Right hindlimb (tissue), 1 donor: ENCODE results near the gene CABP1.
"Not testable (repeated sequence)": the region's sequence is repeated elsewhere in the genome, so short reads cannot be mapped to it uniquely, and the experiment has no call there.

Source experiments
- DNase-seq: peaks from one replicate; pipeline ENCODE4 v3.0.0-alpha.2; 2018

Gene CABP1

DNA sequence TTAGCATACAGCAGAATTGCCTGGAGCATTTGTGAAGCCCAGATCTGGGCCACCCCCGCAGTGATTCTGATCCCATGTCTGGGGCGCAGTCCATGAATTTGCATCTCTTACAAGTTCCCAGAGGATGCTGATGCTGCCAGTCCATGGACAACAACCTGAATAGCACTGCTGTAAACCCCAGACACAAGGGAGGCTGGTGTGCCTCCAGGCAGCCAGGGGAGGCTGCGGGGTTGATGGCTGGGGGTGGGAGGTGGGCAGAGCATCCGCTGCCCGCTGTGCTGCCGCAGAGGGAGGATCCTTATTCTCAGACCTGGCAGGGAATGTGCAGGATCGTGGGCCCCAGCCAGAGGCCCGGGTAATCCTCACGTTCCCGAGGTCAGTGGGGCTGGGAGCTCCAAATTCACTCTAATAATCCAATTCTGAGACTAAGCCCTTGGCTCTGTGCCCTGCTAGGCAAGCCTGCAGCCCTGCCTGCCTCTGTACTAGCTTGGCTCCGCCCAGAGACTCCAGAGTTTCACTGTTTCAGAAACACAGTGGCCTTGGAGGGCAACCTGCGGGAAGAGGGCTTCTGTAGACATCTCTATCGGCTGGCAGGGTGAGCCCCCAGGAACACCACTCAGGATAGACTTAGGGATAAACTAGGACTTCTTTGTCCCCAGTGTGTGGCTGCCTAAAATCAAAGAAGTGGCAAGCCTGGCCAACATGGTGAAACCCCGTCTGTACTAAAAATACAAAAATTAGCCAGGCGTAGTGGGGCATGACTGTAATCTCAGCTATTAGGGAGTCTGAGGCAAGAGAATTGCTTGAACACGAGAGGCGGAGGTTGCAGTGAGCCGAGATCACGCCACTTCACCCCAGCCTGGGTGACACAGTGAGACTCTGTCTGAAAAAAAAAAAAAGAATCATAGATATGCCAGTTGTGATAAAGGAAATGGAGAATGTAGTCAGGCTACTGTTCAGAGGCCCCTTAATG is 28.7 kb downstream of the CABP1 start:
- peak; percentile 56 for DNase-seq

DNA sequence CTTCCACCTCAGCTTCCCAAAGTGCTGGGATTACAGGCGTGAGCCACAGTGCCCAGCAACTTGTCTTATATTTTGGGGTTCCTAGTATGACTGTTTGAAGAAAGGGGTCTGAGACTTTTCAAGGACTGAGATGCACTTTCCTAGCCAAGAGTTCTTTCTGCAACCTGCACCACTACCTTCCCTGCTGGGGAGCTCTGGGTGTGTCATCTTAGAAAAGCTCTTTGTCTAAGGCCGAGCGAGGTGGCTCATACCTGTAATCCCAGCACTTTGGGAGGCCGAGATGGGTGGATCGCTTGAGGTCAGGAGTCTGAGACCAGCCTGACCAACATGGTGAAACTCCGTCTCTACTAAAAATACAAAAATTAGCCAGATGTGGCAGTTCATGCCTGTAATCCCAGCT is 29.8 kb downstream of the CABP1 start:
- not testable (repeated sequence) for DNase-seq

GRCh38 chr12:120670667-120671066 is 30.2 kb downstream of the CABP1 start:
- DNase-seq: no peak

DNA sequence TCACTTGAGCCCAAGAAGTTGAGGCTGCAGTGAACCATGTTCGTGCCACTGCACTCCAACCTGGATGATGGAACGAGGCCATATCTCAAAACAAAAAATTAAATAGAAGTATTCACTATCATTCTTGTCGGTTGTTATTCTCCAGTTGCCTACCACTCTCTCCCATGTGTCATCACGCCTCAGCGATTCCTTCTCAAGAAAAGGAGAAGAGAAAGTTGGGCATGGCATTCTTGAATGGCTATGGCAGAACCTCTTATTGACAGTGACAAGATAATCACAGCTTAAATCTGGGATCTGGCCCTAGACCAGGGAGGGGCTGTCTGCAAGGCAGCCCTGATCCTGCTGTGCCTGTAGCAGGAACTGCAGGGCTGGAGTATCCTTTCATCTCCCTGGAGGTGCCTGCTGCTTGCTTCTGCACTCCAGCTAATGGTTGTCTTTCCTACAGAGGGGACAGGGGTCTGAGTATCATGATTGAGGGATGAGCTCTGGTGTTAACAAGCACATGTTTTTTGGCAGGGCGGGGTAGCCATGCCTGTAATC is 33.7 kb downstream of the CABP1 start:
- DNase-seq: no peak

DNA sequence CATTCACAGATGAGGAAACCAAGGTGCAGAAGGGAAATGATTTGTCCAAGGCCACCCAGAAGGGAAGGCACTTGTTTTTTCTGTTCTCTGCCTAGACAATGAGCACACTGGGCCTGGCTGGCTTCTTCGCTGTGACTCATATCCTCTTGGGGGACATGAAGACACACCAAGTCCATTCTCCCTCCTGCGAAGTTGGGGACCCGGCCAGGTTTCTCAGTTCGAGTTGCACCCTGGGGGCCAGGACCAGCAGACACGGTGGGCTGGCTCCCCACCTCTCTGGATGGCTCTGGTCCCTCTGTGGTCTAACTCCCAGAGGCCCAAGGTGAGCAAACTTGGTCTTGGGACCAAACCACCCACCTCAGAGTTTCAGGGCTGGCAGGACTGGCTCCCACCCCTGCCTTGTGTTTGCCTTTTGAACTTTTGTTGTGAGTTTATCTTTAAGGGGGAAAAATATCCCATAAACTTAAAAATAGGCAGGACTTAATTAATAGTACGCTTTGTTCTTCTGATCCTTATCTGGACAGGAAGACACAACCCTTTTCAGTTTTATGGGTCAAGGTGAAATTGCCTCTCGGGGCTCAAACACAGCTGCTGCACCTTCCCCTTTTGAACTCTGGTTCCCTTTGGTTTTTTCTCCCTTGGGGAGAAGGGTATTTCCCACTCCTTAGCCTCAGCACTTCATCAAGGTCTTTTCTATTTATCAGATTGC is 37.5 kb downstream of the CABP1 start:
- no peak for DNase-seq

DNA sequence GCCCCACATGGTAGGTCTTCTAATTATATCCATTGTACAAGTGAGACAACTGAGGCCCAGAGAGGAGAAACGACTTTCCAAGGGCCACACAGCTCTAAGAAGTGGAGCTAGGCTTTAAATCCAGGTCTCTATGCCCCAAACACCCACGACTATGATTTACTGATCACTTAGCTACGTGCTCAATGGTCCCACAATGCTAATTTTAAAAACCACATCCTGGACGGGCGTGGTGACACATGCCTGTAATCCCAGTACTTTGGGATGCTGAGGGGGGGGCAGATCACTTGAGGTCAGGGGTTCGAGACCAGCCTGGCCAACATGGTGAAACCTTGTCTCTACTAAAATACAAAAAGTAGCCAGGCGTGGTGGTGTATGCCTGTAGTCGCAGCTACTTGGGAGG is 38.1 kb downstream of the CABP1 start:
- no peak for DNase-seq

DNA sequence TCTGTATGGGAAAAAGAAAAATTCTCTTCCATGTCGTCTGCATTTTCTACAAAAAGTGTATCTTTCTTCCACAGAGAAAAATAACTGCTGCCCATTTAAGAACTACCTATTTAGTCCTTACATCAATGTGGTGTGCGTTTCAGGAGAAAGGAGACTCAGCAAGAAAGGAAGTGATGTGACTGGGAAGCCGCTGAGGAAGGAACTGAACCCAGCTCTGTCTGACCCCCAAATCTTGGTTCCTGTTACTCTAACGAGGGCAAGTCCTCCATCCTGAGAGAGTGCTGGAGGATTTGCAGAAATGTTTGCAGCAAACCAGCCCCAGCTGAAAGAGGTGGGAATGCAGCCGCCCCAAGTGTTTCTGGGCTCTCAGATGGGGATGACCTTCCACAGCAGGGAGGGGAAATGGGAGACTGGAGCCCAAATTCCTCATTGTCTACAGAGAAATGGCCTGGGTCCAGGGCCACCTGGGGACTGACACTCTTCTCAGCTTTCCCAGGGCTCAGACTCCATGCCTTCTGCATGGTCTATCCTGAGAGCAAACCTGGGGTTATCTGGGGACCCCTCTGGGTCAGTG is 39.8 kb downstream of the CABP1 start:
- no peak for DNase-seq

DNA sequence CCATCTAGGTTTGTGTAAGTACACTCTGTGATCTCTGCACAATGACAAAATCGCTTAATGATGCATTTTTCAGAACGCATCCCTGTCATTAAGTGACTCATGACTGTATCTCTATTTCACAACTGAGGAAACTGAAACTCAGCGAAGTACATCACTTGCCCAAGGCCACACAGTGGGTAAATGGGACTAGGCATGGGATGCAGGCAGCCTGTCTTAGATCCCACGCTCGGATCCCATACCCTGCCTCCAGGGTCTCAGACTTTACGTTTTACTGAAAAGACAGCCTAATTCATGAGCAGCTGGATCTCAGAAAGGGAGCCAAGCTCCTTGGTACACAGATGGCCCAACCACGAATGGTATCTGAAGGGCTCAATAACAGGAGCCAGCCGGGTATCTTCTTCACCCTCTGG is 44.1 kb downstream of the CABP1 start:
- DNase-seq: no peak

DNA sequence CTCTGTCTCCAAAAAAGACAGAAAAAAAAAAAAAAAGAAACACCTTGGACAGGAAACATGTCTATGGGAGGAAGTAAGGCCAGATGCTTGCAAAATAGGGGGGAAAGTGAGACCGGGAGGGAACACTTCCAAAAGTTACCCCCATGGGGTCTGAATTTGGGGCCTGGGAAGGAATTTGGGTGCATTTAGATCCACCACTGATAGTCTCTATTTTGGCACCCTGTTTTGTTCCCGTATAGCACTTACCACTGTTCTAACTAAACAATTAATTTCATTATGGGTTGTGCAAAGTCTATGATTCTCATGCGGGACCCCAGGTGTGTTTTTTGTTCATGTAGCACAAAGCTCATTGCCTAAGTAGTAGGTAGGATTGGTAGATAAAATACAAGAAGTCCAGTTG is 45.1 kb downstream of the CABP1 start:
- no peak for DNase-seq

DNA sequence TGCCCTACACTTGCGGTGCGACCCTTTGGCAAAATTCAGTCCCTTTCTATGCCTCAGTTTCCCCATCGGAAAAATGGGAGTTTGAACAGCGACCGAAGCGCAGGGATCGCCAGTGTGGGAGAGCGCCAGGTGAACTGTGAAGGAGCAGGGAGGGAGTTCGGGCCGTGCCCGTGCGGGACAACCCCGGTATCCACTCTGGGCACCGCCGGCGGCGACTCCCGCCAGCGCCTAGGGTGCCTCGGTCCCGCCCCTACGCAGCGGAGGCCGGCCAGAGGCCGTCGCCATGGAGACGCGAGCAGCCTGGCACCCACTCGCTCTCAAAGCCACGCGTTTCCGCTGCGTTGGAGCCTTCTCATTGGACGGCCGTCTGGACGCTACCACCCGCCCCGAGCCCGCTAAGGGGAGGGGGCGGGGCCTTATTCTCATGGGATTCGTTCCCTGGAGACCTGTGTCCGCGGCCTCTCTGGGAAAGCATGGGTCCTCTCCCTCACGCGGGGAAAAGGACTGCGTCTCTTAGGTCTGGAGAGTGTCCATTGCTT is 45.8 kb downstream of the CABP1 start:
- peak; percentile 95 for DNase-seq

DNA sequence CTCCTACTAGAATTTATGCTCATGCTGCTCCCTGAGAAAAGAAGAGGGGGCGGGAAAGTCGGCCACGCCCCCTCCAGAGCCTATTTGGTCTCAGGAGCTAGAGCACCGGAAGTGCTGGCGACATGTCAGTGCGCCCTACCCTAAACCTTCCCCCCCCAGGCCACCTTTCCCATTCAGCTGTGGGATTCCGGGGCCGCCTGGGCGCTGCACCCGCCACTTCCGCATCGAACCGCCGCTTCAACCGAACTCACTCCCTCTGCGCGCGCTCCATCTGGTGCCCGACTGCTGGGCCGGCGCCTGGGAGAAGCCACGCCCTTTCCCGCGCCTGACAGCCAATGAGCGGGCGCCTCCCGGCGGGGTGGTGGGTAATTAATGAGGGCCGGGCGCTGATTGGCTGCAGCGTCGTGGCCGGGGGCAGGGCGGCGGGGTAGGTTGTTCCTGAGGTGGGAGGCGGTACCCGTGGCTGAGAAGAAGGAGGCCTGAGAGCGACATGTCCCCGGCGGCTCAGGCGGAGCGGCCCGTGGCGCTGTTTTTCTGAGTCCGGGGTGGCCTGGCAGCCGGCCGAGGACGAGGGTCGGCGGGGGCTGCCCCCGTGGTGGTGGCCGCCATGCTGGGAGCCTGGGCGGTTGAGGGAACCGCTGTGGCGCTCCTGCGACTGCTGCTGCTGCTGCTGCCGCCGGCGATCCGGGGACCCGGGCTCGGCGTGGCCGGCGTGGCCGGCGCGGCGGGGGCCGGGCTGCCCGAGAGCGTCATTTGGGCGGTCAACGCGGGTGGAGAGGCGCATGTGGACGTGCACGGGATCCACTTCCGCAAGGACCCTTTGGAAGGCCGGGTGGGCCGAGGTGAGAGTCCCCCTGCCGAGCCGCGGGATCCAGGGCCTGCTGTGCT is 46.5 kb downstream of the CABP1 start, which contains the start of gene MLEC:
Gene MLEC (plus strand): TSS at position 460 of the 888 bp plus-strand sequence. CDS start 148 bp downstream, at position 608.
- peak; percentile 99 for DNase-seq

GRCh38 chr12:120687578-120688289 is 47.3 kb downstream of the CABP1 start:
- peak; percentile 39 for DNase-seq

DNA sequence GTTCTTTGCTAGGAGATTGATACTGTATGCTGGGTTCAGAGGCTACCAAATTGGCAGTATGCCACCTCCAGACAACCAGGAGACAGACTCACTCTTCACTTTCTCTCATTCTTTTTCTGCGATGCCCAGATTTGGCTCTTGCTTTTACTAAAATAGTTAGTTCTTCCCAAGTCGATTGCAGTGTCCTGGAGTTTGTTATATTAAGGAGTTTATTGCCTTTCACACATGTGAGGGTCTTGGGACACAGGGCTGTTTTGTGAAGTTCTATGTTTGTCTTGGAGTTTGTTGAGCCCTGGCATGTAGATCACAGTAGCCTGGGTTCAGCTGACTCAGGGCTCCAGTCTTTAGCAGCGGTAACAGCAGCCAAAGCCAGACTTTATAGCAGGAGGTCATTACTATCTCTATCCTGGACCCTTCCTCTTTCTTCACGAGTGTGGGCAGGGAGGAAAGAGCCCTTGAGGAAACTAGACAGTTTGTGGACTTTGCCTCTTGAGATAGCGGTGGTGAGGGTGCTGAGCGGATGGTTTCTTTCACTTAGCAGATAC is 48.2 kb downstream of the CABP1 start:
- no peak for DNase-seq

GRCh38 chr12:120689397-120690082 is 49.1 kb downstream of the CABP1 start:
- no peak for DNase-seq

- no peak for DNase-seq
These were observed 49.6 kb downstream of the CABP1 start for GRCh38 chr12:120690083-120690450.

- DNase-seq: no peak
These were observed 50.6 kb downstream of the CABP1 start for GRCh38 chr12:120690978-120691377.

DNA sequence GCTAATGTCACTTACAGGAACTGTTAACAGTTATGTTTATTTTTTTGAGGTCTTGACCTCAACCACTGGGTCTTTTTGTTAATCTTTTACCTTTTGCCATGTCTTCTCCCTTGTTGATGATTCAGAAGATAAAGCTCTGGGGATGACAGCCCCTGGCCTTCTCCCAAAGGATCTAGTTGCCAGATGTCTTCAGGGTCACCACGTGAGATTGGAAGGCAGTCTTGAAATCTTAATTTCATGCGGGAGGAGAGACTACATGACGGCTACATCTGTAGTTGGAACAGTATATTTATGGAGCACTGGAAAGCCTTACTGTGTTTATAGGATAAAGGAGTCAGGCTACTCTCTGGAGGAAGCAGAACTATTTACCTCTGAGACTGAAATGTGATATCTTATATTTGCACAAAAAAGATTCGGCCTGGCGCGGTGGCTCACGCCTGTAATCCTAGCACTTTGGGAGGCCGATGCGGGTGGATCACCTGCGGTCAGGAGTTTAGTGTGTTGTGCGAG is 52.2 kb downstream of the CABP1 start:
- no peak for DNase-seq

DNA sequence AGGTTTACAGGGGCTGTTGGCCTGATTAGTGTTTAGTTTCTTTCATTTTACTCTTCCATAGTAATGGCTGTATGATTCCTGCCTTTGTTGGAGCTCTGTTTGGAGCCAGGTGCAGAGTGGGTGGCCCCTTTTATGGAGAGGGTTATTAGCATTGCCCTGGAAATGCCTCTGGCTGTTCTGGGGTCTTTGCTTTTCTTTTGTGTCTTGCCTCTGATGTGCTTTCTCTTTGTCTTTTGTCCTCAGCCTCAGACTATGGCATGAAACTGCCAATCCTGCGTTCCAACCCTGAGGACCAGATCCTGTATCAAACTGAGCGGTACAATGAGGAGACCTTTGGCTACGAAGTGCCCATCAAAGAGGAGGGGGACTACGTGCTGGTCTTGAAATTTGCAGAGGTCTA is 53.4 kb downstream of the CABP1 start:
- DNase-seq: no peak

DNA sequence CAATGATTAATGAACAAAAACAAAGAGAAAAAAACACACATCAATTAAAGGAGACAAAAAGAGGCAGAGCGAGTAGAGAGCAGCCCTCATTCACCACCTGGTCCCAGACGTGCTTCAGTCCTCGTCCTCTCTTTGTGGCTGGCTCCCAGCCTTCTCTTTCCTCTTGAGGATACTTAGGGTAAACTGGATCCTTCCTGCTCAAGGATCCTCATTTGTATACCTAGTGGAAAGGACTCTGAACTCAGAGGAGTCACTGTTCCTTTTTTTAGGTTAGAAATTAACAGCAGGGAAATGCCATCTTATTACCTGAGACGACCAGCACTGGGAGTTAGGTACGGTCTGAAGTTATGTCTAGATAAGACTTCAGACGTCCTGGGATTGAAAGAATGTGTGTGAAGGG is 56.2 kb downstream of the CABP1 start:
- no peak for DNase-seq

- no peak for DNase-seq
These were observed 56.9 kb downstream of the CABP1 start for GRCh38 chr12:120697344-120697743.
